ENCODE results near the gene EMILIN3.

DNA sequence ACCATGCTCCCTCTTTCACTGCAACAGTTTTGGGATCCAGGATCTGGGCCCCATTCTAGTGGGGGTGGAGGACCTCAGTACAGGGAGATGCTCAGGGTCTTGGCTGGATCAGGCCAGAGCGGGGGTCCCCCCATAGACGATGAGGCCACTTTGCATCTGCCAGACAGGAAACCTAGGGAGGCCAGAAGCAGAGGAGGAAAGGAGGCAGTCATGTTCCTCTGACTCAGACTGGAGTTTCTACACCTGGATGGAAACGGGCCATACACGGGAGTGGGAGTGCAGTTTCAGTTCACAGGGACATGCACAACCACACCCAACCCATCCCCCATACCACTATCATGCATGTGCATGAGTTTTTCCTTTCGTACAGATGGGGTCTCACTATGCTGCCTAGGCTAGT is 3.6 kb upstream of the EMILIN3 start:
- TF ChIP-seq, protein P1, sequence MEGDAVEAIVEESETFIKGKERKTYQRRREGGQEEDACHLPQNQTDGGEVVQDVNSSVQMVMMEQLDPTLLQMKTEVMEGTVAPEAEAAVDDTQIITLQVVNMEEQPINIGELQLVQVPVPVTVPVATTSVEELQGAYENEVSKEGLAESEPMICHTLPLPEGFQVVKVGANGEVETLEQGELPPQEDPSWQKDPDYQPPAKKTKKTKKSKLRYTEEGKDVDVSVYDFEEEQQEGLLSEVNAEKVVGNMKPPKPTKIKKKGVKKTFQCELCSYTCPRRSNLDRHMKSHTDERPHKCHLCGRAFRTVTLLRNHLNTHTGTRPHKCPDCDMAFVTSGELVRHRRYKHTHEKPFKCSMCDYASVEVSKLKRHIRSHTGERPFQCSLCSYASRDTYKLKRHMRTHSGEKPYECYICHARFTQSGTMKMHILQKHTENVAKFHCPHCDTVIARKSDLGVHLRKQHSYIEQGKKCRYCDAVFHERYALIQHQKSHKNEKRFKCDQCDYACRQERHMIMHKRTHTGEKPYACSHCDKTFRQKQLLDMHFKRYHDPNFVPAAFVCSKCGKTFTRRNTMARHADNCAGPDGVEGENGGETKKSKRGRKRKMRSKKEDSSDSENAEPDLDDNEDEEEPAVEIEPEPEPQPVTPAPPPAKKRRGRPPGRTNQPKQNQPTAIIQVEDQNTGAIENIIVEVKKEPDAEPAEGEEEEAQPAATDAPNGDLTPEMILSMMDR (IDR thresholded peaks at IDR 0.05; ENCODE audit: low read depth, low read length) = no peak
- TF ChIP-seq POLR2A (IDR thresholded peaks at IDR 0.05; ENCODE audit: extremely low read depth, insufficient read length) (no peak), MYC (IDR thresholded peaks at IDR 0.05; ENCODE audit: low read depth, low read length) (no peak)
- TF ChIP-seq, protein P2, sequence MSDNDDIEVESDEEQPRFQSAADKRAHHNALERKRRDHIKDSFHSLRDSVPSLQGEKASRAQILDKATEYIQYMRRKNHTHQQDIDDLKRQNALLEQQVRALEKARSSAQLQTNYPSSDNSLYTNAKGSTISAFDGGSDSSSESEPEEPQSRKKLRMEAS (IDR thresholded peaks at IDR 0.05; ENCODE audit: low read depth, low read length) = no peak
